Erythroblast (primary cell): Measurements from ENCODE around the gene PIP5K1B.

Source experiments
- GATA1 ChIP-seq: IDR thresholded peaks from 2 replicates; pipeline ENCODE4 v1.6.1; 2011; ENCODE audit warnings: low read depth, mild to moderate bottlenecking, control low read depth, low read length, moderate library complexity
- POLR2A ChIP-seq: IDR thresholded peaks from 2 replicates; pipeline ENCODE4 v1.6.1; 2011; ENCODE audit warnings: mild to moderate bottlenecking, low read length

- TF ChIP-seq POLR2A, result no peak
- no peak for TF ChIP-seq GATA1
Observed at GRCh38 chr9:68780380-68780712, 75.3 kb downstream of the PIP5K1B start.
